HCT116 (cell line): ENCODE results near the gene CAPNS1.

Source experiments
- EZH2 ChIP-seq: fragments of 200-600 bp; sonication (generic); IDR thresholded peaks from 2 replicates; pipeline ENCODE4 v1.6.1; 2017; ENCODE audit warnings: antibody characterized with exemption, mixed run types
- EZH2phosphoT487 ChIP-seq: fragments of 200-600 bp; IDR thresholded peaks from 2 replicates; pipeline ENCODE4 v1.6.1; 2018; ENCODE audit warnings: antibody characterized with exemption, borderline replicate concordance
- RAD21 ChIP-seq: IDR thresholded peaks from 2 replicates; pipeline ENCODE4 v1.6.1; 2012; ENCODE audit warnings: low read depth, mild to moderate bottlenecking
- TF ChIP-seq, protein P1 (sequence below), 3 experiments: fragments of 200-600 bp in 1 of 3; sonication (generic) in 1 of 3; IDR thresholded peaks in 2 of 3; conservative IDR thresholded peaks in 1 of 3; 2 replicates each; pipeline ENCODE4 v1.5.1; 2012 to 2017; ENCODE audit warnings: low read depth in 2 of 3, low read length in 2 of 3, antibody characterized with exemption in 1 of 3, borderline replicate concordance in 1 of 3, control low read depth in 1 of 3, mild to moderate bottlenecking in 1 of 3, mixed read lengths in 1 of 3, mixed run types in 1 of 3, moderate library complexity in 1 of 3; ENCODE audit not compliant: insufficient read depth in 1 of 3
- TF ChIP-seq, protein P2 (sequence below): IDR thresholded peaks from 2 replicates; pipeline ENCODE4 v1.6.1; 2012; ENCODE audit warnings: low read depth

DNA sequence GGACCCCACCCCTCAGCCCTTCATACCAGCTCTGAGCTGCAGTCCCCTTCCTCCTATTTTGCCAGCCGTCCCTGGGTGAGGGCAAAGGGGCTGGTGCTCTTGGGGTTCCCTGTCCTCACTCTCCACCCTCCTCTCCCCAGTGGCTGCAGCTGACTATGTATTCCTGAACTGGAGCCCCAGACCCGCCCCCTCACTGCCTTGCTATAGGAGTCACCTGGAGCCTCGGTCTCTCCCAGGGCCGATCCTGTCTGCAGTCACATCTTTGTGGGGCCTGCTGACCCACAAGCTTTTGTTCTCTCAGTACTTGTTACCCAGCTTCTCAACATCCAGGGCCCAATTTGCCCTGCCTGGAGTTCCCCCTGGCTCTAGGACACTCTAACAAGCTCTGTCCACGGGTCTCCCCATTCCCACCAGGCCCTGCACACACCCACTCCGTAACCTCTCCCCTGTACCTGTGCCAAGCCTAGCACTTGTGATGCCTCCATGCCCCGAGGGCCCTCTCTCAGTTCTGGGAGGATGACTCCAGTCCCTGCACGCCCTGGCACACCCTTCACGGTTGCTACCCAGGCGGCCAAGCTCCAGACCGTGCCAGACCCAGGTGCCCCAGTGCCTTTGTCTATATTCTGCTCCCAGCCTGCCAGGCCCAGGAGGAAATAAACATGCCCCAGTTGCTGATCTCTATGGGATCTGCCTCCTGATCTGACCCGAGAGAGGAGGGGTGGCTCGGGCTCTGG lies 10.0 kb downstream of the CAPNS1 start:
- TF ChIP-seq, protein P1, sequence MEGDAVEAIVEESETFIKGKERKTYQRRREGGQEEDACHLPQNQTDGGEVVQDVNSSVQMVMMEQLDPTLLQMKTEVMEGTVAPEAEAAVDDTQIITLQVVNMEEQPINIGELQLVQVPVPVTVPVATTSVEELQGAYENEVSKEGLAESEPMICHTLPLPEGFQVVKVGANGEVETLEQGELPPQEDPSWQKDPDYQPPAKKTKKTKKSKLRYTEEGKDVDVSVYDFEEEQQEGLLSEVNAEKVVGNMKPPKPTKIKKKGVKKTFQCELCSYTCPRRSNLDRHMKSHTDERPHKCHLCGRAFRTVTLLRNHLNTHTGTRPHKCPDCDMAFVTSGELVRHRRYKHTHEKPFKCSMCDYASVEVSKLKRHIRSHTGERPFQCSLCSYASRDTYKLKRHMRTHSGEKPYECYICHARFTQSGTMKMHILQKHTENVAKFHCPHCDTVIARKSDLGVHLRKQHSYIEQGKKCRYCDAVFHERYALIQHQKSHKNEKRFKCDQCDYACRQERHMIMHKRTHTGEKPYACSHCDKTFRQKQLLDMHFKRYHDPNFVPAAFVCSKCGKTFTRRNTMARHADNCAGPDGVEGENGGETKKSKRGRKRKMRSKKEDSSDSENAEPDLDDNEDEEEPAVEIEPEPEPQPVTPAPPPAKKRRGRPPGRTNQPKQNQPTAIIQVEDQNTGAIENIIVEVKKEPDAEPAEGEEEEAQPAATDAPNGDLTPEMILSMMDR (IDR thresholded peaks at IDR 0.05 in 2 of 3, conservative IDR thresholded peaks at IDR 0.05 in 1 of 3; ENCODE audit: borderline replicate concordance in 1 of 3, insufficient read depth in 1 of 3, low read depth in 2 of 3, low read length in 2 of 3): no peak
- TF ChIP-seq, protein P2, sequence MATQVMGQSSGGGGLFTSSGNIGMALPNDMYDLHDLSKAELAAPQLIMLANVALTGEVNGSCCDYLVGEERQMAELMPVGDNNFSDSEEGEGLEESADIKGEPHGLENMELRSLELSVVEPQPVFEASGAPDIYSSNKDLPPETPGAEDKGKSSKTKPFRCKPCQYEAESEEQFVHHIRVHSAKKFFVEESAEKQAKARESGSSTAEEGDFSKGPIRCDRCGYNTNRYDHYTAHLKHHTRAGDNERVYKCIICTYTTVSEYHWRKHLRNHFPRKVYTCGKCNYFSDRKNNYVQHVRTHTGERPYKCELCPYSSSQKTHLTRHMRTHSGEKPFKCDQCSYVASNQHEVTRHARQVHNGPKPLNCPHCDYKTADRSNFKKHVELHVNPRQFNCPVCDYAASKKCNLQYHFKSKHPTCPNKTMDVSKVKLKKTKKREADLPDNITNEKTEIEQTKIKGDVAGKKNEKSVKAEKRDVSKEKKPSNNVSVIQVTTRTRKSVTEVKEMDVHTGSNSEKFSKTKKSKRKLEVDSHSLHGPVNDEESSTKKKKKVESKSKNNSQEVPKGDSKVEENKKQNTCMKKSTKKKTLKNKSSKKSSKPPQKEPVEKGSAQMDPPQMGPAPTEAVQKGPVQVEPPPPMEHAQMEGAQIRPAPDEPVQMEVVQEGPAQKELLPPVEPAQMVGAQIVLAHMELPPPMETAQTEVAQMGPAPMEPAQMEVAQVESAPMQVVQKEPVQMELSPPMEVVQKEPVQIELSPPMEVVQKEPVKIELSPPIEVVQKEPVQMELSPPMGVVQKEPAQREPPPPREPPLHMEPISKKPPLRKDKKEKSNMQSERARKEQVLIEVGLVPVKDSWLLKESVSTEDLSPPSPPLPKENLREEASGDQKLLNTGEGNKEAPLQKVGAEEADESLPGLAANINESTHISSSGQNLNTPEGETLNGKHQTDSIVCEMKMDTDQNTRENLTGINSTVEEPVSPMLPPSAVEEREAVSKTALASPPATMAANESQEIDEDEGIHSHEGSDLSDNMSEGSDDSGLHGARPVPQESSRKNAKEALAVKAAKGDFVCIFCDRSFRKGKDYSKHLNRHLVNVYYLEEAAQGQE: no peak
- TF ChIP-seq EZH2phosphoT487 (no peak), EZH2 (no peak), RAD21 (no peak)
